Measurements from ENCODE around the gene PRR22. TPM values are rescaled to one million over a fixed set of nuclear protein-coding genes. Genes with fewer than 3 reads are reported as not detected.

PRR22 gene
- total and polyA plus RNA-seq, 2 donors (not counting 3 experiments of a cell fraction or from before 2014, with no cell fraction given): 1.4 to 3.4 TPM

- TF ChIP-seq JUN (IDR thresholded peaks at IDR 0.05; ENCODE audit: borderline replicate concordance, insufficient read depth, insufficient read length, low read depth) (no peak), POLR2AphosphoS5 (IDR thresholded peaks at IDR 0.05; ENCODE audit: insufficient read depth, low read depth, low read length) (no peak), MAX (IDR thresholded peaks at IDR 0.05; ENCODE audit: insufficient read depth, insufficient read length) (no peak), POLR2A (IDR thresholded peaks at IDR 0.05; ENCODE audit: low read depth, low read length) (no peak), MYC (IDR thresholded peaks at IDR 0.05; ENCODE audit: low read depth, low read length) (no peak), GATA2 (IDR thresholded peaks at IDR 0.05; ENCODE audit: insufficient read depth, insufficient read length, low read depth, low read length) (no peak), EZH2 (IDR thresholded peaks at IDR 0.05; ENCODE audit: borderline replicate concordance, low read depth, low read length, severe bottlenecking) (no peak), FOS (IDR thresholded peaks at IDR 0.05; ENCODE audit: borderline replicate concordance, insufficient read depth, low read length) (no peak)
- TF ChIP-seq, protein P1, sequence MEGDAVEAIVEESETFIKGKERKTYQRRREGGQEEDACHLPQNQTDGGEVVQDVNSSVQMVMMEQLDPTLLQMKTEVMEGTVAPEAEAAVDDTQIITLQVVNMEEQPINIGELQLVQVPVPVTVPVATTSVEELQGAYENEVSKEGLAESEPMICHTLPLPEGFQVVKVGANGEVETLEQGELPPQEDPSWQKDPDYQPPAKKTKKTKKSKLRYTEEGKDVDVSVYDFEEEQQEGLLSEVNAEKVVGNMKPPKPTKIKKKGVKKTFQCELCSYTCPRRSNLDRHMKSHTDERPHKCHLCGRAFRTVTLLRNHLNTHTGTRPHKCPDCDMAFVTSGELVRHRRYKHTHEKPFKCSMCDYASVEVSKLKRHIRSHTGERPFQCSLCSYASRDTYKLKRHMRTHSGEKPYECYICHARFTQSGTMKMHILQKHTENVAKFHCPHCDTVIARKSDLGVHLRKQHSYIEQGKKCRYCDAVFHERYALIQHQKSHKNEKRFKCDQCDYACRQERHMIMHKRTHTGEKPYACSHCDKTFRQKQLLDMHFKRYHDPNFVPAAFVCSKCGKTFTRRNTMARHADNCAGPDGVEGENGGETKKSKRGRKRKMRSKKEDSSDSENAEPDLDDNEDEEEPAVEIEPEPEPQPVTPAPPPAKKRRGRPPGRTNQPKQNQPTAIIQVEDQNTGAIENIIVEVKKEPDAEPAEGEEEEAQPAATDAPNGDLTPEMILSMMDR (IDR thresholded peaks at IDR 0.05; ENCODE audit: extremely low read depth in 1 of 2, insufficient read depth in 1 of 2, low read depth in 1 of 2, low read length in 2 of 2): no peak
- Histone ChIP-seq H4K20me1 (replicated peaks; ENCODE audit: control insufficient read depth, extremely low read depth, insufficient read depth, low read length) (no peaks in the 10 kb centered on the region), H3K79me2 (ENCODE audit: control insufficient read depth, insufficient read depth, low read length) (no peaks in the 10 kb centered on the region), H3K4me2 (ENCODE audit: insufficient read depth, low read length) (no peak overlapping the region), H3K36me3 (ENCODE audit: control insufficient read depth in 2 of 2, extremely low read depth in 1 of 2, insufficient read depth in 2 of 2, low read length in 2 of 2) (no peaks in the 10 kb centered on the region), H3K9ac (replicated peaks; ENCODE audit: extremely low read depth, insufficient read depth, low read length) (no peak overlapping the region), H3K27ac (ENCODE audit: insufficient read depth, low read depth, low read length) (no peak overlapping the region), H3K4me3 (replicated peaks in 1 of 3; ENCODE audit: insufficient read depth in 1 of 3, low read depth in 1 of 3, low read length in 3 of 3) (no peak overlapping the region), H3K4me1 (ENCODE audit: control insufficient read depth, extremely low read depth, insufficient read depth, low read length) (no peaks in the 10 kb centered on the region), H3K9me3 (replicated peaks; ENCODE audit: control insufficient read depth, insufficient read depth, low read length) (no peaks in the 10 kb centered on the region), H2AFZ (ENCODE audit: low read depth, low read length) (no peak overlapping the region), H3K27me3 (ENCODE audit: control insufficient read depth in 2 of 2, insufficient read depth in 2 of 2, low read length in 2 of 2) (no peaks in the 10 kb centered on the region), H3K9me1 (replicated peaks; ENCODE audit: control insufficient read depth, extremely low read depth, insufficient read depth, low read length) (no peaks in the 10 kb centered on the region)
- no TSS peak for BruUV-seq (replicated peaks)
- intact Hi-C loops (cut with micrococcal nuclease): no loop called here
- ChIA-PET POLR2A (no interaction called here), CTCF (interaction anchor here (2.3 kb wide), 1 partner anchor 10 kb away, joined by 15 read pairs; the partner anchor contains the start of gene NRTN)
- FAIRE-seq: no peak
- DNase-seq (ENCODE audit: low read depth, low spot score): no peak
- dilution Hi-C loops (cut with MboI; ENCODE audit: extremely low pct_ligation_motif_present, low sequenced_read_pairs): no loop called here
Observed at GRCh38 chr19:5814123-5814851, 29.7 kb upstream of the PRR22 start.

Data from endothelial cell of umbilical vein (primary cell).